Stimulated activated CD4-positive, alpha-beta T cell treated with anti-CD3 and anti-CD28 coated beads, Interleukin-12 subunit alpha, Interleukin-12 subunit beta, amount 100 ng/mL, for 24 hours (primary cell): ENCODE results near the gene AGO1.
"Not testable (repeated sequence)": the region's sequence is repeated elsewhere in the genome, so short reads cannot be mapped to it uniquely, and the experiment has no call there.

Experiments used
- DNase-seq, 2 experiments: peaks; one replicate each; pipeline ENCODE4 v3.0.0-alpha.2; 2020; ENCODE audit warnings: low read depth in 2 of 2

AGO1 gene

DNA sequence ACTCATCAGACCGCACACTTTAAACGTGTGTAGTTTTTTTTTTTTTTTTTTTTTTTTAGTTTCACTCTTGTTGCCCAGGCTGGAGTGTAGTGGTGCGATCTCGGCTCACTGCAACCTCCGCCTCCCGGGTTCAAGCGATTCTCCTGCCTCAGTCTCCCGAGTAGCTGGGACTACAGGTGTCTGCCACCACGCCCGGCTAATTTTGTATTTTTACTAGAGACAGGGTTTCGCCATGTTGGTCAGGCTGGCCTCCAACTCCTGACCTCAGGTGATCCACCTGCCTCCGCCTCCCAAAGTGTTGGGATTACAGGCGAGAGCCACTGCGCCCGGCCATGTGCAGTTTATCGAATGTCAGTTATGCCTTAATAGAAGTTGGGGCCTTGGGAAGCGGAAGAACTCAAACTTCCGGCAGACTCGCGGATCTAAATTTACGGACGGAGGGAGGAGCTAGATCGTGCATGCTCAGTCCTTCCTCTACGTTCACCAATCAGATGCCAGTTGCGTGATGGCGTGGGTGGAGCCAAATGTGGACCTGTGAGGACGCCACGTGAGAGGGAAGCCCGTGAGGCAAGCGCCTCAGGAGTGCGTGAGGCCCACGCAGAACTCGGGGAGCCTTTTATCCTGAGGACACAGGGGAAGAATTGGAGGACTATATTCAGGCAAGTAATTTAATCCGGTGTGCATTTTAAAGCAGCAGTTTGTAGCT lies 13.6 kb upstream of the AGO1 start:
- not testable (repeated sequence) for DNase-seq

DNA sequence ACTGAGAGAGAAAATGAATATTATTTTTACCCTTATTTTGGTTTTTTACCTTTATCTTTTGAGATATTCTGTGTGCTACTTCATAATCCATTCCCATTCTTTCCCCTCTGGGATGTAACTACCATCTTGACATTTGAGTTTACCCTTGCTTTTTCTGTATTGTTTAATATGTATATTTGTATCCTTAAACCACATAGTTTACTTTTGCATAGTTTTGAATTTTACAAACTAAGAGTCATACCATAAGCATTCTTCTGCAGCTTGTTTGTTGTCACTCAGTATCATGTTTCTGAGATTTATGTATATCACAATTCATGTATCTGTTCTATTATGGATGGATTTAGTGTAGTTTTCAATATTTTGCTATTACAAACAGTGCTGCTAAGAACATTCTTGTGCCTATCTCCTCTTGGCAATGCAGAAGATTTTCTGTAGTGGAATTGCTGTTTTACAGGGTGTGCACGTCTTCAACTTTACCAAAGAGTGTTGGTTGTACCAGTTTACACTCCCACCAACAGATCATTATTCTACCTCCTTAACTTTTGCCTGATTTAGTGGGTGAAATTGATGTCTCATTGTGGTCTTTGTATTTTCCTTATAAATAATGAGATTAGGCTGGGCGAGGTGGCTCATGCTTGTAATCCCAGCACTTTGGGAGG lies 12.2 kb upstream of the AGO1 start:
- no peak for DNase-seq

DNA sequence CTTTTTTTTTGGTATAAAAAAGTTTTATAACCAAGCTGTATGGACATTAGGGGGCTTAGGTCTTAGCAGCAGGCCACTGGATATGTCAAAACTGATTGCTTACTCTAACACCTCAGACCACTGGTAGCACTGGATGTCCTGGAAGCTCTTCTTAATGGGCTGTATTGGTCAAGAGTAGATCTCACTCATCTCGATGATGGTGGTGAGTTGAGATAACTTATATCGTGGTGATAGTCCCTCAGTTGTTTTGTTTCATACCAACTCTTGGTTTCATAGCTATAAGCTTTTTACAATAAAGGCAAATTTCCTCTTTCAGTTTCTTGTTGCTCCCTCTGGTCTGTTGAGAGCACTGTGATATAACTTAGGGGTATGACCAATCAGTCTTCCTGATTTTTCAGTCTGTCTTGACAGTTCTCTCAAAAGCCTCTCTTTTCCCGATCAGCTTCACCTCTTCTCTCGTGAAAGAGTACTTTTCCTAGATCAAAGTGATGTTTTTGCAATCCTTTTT lies 9.7 kb upstream of the AGO1 start:
- DNase-seq, result no peak

DNA sequence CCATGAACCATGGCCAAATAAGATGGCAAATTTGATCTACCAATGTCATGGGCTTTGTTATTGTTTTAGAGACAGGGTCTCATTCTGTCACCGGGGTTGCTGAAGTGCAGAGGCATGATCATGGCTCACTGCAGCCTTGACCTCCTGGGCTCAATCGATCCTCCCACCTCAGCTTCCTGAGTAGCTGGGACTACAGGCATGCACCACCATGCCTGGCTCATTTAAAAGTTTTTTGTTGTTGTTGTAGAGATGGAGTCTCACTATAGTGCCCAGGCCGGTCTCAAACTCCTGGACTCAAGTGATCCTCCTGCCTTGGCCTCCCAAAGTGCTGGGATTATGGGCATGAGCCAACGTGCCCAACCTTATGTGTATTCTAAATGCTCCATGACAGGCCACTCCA lies 8.9 kb upstream of the AGO1 start:
- DNase-seq, result not testable (repeated sequence)

DNA sequence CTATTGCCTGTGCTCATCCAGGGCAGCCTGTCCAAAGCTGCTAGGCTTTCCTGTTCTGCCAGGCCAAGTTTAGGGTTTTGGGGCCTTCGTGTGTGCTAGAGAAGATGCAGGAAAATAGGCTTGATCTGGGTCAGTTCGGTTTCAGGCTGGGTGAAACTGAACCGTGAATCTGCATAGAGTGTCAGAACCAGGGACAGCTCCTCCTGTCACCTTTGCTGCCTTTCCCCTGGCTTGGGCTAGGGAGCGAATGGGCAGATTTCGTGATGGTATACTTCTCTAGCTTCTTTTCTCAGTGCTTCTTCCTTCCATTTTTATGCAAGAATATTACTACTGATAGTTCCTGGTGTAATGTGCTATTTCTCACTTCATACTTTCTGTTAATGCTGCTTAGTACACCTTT lies 6.0 kb upstream of the AGO1 start:
- no peak for DNase-seq

DNA sequence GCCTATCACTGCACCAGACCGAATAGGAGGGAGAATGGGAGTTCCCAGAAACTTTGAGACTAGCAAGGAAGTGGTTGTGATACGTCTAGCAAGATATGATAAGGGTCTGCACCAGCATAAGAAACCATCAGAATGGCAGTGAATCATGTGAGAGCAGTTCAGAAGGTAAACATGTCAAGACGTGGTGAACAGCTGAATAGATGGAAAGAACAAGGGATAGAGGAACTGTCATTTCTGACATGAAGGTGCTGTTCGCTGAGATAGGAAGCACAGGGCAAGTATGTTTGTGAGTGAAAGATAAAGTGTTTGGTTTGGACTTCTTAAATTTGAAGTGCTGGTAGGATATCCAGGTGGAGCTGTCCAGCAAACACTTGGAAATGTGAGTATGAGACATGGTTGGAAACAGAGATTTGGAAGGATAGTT lies 1.1 kb upstream of the AGO1 start:
- no peak for DNase-seq

DNA sequence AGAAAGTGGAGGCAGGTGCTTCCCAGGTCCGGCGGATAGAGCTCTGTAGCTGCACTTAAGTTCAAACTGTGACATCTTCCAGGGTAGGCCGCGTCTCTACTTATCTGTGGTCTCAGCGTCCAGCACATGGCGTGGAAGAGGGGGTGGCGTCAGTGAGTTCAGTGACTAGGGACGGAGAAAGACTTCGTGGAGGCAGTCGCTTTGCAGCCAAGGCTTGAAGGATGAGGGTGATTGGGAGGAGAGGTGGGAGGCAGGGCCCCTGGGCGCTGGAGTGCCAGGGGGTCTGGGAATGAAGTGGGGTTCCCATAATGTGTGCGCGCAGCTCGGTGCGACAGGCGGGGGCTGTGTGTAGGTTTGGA lies 444 bp upstream of the AGO1 start:
- peak in 1 of 2 experiments; percentile 1 for DNase-seq

DNA sequence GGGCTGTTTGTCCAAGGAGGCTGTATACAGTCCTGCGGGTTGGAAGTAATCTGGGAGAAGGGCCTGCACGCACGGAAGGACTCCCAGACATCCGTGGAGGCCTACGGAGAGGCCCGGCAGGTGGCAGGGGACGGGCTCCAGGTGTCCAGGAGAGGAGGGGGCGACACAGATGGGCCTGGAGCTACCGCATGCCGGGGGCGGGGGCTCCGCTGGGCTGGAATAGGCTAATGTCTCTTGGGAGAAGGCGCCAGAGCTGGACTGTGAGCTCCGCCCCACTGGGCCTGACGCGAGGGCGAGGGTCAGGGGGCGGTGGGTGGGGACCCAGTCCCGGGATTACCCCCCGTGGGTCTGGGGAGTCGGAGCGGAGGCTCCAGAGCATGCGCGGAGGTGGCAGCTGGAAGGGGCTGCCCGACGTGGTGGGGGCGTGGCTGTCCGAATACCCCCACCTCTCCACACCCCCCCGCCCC lies 659 bp downstream of the AGO1 start:
- peak; percentile 10 to 36 for DNase-seq

DNA sequence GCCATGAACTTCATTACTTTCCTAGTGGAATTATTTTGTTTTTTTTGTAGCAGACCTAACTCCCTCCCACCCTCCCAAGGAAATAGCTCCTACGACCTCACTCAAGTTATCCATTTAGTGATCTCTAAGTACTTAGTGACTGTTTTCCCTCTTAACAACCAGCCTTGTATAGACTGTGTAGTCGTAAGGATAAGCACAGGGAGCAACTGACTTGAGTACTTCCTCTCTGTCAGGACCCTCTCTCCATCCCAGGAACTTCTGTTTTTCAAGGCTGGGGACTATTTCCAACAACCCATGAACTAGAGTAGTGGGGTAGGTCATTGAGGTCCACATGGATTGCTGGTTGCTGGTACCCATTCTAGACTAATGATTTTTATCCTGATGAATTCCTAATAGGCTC lies 1.9 kb downstream of the AGO1 start:
- DNase-seq, result no peak

DNA sequence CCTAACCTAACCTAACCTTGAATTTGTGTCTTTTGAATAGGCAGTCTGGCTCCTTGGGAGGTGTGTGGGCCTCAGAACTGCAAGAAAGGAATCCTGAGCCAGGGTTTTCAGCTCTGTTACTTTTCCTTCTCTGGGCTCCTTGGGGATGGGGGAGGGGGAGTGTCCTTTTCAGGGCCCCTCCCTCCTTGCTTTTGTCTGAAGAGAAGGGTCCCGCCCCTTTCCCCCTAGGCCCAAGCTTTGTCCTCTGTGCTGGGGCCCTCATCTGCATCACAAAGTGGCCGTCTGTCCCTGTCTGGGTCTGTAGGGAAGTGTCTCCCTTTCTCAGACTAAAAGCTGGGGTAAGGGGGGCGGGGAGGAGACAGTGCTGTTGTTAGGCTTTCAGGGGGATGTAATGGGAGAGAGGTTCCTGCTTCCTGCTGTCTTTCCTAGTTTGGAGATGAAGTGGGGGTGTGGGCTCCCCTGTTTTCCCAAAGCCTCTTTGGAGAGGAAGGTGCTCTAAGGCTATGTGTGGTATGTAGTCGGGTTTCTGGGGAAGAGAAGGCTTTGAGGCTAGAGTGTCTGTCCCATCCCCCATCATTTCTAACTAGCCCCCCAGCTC lies 3.1 kb downstream of the AGO1 start:
- DNase-seq, result no peak

DNA sequence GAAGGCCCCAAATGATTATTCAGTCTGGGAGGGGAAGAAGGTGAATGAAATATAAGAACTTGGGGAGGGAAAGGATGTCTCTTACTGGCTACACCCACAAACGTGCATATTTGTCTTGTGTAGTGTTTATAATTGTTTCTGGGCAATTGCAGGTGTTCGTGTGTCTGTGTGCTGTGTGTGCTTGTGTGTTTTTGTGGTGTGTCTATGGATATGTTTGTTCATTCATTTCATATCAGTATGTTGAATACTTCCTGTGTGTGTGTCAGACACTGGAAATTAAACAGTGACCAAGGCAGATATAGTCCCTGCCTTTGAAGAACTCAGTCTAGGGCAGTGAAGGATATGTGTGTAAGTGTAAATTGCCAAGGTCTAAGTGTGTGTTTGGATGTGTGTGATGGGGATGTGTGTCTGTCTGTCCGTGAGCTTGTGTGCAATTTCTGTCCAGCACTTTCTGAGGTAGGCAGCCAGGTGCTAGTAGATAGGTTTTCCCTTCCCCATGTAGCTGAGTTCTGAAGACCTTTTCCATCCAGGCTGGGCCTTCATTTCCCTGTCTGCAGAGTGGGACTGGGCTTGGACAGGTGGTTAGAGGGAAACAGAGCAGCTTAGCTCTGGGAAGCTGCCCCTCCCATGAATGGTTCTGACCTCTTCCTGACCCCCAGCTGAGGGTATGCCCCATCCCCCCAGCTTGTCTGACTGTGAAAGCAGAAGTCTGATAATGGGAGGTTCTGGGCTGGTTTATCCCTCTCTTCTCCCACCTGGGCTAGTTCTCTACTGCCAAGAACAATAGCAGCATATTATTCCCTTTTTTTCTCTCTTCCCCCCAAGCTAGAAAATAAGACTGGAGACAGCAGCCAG lies 3.8 kb downstream of the AGO1 start:
- no peak for DNase-seq

DNA sequence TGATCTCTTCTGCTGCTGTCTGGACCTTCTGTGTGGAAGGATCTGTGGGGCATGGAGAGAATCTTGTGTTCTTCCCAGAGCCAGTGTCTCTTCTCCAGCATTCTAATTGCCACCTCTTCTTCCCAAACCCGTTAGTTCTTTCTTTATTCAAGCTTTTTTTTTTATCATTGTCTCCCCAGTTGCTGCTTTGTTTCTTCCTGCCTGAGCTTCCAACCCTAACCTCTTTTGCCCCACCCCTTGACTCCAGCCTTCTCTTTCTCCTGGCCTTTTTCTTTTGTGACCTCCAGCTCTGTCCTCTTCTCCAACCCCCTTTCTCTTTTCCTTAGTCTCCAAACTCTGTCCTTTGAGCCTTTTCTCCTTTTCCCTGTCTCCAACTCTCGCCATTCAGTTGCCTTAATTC lies 4.5 kb downstream of the AGO1 start:
- no peak for DNase-seq

DNA sequence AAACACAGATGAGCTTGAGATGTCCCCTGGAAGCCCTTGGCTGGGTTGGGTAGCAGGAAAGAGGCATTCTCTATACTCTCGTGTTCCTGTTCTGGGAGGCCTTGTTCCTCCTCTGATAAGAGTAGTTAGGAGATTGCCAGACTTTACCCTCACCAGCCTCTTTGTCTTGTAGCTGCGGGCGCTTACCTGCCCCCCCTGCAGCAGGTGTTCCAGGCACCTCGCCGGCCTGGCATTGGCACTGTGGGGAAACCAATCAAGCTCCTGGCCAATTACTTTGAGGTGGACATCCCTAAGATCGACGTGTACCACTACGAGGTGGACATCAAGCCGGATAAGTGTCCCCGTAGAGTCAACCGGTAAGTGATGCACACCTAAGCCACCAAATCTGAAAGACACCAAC lies 5.2 kb downstream of the AGO1 start:
- no peak for DNase-seq

DNA sequence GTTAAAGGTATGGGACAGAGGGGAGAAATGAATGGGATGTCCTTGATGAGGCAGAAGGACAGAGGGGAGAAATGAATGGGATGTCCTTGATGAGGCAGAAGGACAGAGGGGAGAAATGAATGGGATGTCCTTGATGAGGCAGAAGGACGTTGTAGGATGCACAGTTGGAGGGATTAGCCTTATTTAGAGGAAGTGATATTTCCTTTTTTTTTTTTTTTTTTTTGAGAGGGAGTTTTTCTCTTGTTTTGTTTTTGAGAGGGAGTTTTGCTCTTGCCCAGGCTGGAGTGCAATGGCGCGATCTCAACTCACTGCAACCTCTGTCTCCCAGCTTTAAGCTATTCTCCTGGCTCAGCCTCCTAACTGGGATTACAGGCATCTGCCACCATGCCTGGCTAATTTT lies 6.0 kb downstream of the AGO1 start:
- not testable (repeated sequence) for DNase-seq

DNA sequence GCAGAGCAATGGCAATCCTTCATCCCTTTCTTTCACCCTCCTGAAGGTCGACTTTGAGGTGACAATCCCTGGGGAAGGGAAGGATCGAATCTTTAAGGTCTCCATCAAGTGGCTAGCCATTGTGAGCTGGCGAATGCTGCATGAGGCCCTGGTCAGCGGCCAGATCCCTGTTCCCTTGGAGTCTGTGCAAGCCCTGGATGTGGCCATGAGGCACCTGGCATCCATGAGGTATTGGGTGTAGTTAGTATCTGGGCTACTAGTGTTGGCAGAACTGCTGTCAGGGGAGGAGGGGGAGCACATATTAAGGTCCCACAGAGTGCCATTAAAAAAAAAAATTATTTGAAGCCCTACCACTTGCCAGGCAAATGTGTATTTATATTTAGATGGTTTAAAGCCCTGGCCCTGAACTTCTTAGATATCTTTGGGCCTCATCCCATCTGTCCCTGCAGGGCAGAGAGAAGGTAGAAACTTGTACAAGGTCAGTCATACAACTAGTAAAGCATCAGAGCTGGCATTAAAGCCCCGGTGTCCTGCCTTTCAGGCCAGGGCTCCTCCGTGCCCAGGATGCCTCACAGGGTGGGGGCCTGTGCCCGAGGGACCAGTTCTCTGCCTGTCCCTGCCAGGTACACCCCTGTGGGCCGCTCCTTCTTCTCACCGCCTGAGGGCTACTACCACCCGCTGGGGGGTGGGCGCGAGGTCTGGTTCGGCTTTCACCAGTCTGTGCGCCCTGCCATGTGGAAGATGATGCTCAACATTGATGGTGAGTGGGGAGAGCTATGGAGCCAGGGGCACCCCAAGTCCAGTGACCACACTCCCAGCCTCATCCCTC lies 10.3 kb downstream of the AGO1 start:
- no peak for DNase-seq

DNA sequence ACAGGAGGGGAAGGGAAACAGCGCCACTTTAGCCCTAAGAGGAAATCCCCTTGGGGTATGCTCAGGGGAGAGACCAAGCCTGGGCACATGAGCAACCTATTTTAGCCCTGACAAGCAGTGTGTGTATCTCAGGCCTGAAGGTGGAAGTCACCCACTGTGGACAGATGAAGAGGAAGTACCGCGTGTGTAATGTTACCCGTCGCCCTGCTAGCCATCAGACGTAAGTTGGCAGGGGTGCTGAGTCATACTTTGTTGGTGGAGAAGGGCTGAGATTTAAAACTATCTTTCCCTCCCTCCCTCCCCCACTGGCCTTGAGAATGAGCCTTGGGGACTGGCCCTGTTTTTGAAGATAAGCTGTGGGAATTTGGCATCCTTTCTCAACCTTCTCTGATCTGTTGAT lies 11.2 kb downstream of the AGO1 start:
- no peak for DNase-seq

DNA sequence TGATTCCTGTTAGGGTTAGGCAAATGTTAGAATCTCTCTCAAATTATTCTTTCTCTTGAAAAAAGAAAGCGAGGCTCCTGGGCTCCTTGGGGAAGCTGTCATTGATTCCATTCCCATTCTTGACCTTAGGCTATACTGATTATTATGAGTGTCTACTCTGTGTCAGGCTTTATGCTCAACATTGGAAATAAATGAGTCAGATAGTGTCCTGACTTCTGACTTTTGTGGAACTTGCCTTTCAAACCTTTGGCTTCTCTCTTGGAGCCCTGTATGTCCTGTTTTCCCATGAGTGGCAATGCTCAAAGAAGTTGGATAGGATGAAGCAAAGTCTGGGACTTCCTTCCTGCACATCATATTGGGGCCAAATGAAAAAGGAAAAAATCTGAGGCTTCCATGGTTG lies 11.6 kb downstream of the AGO1 start:
- DNase-seq, result no peak

DNA sequence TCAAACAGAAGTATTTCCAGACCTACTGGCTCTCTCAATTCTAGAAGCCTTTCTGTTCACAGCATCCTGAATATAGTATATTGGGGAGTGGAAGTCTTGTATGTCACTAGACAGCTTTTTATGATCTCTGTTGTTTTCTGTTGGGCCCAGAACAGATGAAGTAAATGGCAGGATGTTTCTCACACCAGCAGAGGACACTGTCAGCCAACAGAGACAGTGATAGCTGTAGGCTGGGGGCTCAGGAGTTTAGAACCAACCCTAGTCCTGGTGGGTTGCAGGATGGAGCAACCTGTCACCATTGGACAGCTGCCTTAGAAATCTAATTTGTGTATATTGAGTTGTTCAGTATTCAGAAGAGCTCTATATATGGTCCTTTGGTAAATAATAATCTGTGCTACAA lies 16.9 kb downstream of the AGO1 start:
- no peak for DNase-seq

DNA sequence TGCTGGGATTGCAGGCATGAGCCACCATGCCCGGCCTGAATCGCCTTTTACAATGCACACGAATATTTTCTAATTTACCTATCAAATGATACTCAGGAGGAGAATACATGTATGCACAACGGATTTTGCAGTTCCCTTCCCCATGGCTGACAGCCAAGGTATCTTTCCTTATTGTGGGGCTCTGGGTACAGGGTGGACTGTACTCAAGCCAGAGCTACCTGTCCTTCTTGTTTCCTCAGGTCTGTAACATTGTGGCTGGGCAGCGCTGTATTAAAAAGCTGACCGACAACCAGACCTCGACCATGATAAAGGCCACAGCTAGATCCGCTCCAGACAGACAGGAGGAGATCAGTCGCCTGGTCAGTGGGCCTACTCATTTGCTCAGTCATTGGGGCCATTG lies 18.2 kb downstream of the AGO1 start:
- DNase-seq, result no peak

DNA sequence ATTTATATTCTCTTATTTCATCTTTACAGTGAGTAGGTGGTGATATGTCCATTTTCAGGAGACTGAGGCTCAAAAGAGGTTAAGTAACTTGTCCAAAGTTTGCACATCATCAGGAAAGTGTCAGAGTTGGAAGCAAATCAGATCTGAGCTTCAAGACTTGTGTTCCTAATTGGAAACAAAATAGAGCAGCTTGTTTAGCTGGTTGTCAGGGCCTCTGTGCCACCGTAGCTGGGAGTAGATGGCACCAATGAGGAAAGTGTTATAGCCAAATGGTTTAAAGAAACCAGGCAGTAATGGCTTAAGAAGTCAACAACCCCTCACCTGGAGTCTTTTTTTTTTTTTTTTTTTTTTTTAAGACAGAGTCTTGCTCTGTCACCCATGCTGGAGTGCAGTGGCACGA lies 19.7 kb downstream of the AGO1 start:
- DNase-seq, result no peak

DNA sequence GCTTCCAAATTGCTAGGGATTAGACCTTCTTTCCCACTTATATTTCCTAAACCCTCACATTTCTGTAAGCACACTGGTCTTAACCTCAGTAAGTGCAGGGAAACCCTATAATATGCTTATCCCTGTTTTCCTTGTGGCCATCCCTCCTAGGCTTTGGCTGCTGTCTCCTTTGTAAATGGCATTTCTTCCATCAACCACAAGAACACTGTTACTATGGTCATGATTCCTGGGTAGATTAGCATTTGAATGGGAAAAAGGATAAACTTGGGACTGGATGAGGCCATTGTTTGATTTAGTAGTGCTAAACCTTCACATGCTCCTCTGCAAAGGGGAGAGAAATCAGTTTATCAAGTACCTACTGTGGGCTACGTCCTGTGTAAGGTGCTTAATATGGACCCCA lies 31.7 kb downstream of the AGO1 start:
- no peak for DNase-seq
